HG02798 (cell line): ENCODE results near the gene RABEP2.
"Not testable (repeated sequence)": the region's sequence is repeated elsewhere in the genome, so short reads cannot be mapped to it uniquely, and the experiment has no call there.

Source experiments
- ATAC-seq: cut with Tn5 transposase; IDR thresholded peaks from one replicate; pipeline ENCODE4 v1.9.1; 2021; ENCODE audit warnings: mild to moderate bottlenecking; ENCODE audit not compliant: unreplicated experiment, poor library complexity

RABEP2 gene

DNA sequence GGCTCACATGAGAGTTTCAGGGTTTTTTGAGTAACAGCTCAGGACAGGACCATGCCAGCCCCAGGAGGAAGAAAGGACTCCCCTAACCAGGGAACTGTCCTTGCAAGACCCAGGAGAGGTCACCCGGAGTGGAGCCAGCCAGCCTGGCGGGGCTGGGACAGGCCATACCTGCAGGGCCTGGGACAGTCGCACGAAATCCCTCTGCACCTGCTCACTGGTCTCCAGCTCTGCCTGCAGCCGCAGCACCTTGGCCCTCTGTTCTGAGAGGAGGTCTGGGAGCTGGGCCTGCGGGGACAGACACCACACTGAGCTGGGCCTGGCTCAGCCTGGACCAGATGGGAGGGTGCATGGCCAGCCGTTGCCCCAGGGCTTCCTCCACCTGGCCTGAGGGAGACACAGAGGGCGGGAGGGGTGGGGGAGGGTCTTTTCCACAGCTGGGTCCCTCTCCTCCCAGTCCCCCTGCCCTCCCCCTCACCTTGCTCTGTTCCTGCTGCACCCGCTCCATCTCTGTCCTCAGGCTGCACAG is 19.7 kb downstream of the RABEP2 start:
- no peak for ATAC-seq

DNA sequence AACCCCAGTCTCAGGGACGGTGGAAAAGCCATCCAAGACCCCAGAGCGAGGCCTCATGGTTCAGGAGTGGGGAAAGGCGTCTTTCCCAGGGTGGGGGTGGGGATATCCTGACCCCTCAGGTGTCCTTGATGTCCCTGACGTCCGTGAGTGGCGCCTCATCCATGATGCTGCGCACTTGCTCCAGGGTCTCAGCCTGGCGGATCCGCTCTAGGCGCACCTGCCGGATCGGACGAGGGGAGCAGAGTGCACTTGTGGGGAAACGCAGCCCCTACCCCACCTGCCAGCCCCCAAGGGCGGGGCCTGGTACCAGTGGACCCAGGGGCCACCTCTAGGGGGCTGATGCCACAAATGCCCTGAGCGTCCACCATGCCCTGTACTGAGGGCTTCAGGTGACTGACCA is 20.2 kb downstream of the RABEP2 start:
- no peak for ATAC-seq

DNA sequence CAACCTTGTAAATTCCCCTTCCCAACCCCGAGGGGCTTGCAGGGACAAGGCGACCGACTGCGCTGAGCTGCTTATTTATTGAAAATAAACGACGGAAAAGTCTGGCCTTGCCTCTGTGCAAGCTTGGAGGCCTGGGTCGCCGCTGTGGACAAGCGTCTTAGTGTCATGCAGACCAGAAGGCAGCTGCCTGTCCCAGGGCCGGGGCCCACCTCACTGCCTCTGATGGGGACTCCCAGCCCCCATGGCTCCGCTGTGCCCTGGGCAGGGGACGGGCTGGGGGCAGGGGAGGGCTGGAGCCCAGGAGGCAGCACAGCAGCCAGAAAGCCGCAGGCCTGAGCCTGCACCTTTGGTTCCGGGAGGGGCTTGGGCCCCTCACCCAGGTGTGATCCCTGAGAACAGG is 20.7 kb downstream of the RABEP2 start:
- ATAC-seq = no peak

DNA sequence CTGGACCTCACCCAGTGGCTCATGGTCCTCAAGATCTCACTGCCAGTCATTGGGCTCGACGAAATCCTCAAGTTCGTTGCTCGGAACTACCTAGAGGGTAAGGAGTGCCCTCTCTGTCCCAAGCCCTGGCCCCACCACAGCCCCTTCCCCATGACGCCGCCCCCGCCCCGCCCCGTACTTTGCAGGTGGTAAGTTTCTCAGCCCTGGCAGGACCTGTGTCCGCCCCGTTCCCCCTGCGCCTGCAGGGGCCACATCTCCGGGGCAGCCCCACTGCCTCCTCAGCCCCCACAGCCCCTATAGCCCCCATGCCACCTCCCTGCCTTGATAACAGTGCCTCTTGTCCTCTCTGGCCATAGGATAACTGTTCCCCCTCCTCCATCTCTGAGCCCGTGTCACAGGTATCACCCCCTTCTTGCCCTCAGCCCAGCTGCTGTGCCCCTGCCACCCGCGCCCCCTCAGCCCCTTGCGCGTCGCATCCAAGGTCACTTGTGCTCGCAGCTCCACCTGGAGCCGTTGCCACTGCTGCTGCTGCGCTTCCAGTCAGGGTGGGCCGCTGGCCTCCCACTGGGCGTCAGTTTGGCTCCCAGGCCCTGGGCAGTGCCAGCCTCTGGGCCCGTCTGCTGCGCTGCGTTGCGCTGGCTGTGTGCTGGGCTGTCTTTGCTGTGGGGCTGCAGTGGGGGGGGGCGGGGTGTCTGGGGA is 21.5 kb downstream of the RABEP2 start:
- no peak for ATAC-seq

DNA sequence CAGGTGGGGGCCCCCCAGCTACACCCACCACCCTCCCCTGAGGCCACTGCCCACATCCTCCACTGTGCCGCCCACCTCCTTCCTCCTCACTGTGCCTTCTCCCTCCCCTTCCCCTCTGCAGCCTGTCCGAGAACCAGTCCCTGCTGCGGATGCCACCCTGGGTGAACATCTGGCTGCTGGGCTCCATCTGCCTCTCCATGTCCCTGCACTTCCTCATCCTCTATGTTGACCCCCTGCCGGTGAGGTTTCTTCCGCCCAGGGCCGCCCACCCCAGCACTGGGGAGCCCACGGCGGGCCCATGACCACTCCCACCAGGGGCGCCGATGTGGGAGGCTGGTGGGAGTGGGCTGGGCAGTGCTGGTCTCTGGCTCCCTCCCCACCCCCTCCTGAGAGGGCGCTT is 22.1 kb downstream of the RABEP2 start:
- no peak for ATAC-seq

DNA sequence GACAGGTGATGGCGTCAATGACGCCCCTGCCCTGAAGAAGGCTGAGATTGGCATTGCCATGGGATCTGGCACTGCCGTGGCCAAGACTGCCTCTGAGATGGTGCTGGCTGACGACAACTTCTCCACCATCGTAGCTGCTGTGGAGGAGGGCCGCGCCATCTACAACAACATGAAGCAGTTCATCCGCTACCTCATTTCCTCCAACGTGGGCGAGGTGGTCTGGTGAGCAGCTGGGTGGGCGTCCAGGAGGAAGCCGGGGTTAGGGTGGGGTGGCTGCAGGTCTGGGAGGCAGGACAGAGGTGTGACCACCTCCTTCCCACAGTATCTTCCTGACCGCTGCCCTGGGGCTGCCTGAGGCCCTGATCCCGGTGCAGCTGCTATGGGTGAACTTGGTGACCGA is 23.2 kb downstream of the RABEP2 start:
- ATAC-seq = no peak

DNA sequence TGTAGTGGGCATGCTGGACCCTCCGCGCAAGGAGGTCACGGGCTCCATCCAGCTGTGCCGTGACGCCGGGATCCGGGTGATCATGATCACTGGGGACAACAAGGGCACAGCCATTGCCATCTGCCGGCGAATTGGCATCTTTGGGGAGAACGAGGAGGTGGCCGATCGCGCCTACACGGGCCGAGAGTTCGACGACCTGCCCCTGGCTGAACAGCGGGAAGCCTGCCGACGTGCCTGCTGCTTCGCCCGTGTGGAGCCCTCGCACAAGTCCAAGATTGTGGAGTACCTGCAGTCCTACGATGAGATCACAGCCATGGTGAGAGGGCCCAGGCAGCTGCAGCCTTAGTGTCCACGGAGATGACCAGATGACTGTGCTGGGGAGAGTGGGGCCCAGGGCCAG is 24.4 kb downstream of the RABEP2 start:
- no peak for ATAC-seq

DNA sequence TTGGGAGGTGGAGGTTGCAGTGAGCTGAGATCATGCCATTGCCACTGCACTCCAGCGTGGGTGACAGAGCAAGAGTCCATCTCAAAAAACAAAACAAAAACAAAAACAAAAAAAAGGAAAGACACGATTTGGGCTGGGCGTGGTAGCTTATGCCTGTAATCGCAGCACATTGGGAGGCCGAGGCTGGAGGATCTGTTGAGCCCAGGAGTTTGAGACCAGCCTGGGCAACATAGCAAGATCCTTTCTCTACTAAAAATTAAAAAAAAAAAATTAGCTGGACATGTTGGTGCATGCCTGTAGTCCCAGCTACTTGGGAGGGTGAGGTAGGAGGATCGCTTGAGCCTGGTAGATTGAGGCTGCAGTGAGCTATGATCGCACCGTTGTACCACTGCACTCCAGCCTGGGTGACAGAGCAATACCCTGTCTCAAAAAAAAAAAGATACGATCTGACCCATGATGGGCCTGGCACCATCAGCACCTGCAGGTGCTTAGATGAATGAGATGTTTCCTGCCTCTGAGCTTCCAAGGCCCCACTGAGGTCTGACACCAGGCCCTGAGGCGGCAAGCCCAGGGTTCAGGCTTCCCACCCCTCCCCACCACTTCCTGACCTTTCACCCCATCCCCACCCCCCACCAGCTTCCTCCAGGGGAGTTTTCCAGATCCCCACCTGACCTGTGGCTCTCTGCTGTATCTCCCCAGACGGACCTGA is 25.0 kb downstream of the RABEP2 start:
- ATAC-seq = no peak

DNA sequence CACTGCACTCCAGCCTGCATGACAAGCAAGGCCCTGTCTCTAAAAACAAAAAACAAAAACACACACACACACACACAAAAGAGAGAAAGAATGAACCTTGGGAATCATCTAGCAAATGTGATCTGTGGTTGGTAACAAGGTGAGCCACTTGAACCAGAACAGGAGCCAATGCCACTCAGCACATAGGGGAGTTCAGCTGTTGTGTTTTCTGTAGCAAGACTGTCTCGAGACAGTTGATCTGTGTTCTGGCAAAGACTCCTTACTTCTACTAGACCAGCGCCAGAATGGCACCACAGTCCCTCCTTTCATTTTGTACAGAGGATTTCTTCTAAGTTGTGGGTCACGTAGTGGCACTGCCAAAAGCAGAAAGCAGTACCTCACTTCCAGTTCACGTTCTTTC is 26.1 kb downstream of the RABEP2 start:
- ATAC-seq = no peak

DNA sequence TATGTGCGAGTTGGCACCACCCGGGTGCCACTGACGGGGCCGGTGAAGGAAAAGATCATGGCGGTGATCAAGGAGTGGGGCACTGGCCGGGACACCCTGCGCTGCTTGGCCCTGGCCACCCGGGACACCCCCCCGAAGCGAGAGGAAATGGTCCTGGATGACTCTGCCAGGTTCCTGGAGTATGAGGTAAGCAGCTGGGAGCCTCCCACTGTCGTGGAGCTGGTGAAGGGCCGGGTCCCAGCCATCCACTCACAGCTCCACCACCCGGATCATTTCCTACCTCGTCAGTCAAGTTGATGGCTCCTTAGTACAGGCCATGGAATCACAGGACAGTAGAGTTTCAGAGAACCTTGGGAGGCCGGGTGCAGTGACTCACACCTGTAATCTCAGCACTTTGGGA is 26.8 kb downstream of the RABEP2 start:
- ATAC-seq = no peak

DNA sequence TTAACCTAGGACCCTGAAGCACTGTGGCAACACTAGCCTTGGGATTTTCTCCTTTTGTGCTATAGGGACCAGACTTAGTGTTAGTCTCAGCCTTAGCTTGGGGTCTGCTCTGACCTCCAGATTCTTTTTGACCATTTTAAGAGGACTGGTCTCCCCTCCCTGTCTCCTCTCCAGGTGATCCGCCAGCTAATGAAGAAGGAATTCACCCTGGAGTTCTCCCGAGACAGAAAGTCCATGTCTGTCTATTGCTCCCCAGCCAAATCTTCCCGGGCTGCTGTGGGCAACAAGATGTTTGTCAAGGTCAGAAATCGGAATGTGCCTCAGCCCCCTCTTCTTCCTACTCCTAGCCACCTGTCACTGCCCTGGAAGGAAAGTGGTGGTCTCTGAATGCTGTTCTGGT is 27.2 kb downstream of the RABEP2 start:
- ATAC-seq = no peak

DNA sequence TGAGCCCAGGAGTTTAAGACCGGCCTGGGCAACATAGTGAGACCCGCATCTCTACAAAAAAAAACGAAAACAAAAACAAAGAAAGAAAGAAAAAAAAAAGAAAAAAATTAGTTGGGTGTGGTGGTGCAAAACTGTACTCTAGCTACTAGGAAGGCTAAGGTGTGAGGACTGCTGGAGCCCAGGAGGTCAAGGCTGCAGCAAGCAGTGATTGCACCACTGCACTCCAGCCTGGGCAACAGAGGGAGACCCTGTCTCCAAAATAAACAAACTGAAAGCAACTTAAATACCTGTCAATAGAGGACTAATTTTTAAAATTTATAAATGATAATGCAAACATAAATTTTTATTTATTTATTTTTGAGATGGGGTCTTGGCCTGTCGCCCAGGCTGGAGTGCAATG is 29.4 kb downstream of the RABEP2 start:
- no peak for ATAC-seq

DNA sequence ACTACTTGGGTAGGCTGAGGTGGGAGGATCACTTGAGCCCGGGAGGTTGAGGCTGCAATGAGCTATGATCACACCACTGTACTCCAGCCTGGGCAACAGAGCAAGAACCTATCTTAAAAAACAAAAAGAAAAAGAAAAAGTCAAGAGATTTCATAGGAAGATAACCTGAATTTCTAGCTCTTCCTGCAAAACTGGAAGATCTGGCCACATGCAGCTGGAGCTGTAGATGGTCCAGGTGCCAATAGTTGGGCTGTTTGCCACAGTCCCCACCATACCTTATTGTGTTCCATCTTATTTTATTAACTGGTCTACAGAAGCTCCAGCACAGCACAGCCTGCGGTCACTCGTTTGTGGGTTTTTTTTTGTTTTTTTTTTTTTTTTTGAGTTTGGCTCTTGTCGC is 31.7 kb downstream of the RABEP2 start:
- no peak for ATAC-seq

DNA sequence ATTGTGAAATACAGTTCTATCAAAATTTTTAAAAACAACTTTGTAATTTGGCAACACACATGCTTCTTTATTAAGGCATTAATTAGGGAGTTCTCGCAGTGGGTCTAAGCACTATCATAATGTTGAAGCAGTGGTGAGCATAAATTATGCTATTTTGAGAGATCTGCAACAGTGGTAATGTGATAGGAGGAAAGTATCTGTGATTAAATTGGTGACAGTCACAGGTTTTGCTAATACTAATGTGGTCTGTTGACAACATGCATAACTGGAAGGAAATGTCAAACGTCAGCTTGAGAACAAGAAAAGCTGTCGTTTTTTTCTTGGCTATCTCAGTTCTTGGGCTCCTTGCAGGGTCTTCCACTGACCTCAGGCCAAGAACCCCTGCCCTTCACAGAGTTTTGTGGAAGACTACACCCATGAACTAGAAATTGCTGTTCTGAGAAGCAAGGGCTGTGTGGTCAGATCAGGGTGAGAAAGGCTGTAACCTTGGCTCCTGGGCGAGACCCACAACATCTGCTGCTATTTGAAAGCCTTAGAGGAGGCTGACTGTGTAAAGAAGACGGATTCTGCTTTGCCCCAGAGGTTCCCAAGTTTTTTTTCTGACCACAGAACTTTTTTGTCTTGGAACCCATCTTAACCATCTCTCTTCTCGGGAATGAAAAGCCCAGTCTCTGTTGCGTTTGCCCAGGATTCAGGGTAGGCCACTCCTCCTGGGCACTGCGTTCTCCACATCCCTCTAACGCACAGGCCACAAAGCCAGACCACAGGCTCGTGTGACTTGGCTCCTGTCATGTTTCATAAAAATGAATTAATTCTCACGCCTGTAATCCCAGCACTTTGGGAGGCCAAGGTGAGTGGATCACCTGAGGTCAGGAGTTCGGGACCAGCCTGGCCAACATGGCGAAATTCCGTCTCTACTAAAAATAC is 32.8 kb downstream of the RABEP2 start:
- no peak for ATAC-seq

DNA sequence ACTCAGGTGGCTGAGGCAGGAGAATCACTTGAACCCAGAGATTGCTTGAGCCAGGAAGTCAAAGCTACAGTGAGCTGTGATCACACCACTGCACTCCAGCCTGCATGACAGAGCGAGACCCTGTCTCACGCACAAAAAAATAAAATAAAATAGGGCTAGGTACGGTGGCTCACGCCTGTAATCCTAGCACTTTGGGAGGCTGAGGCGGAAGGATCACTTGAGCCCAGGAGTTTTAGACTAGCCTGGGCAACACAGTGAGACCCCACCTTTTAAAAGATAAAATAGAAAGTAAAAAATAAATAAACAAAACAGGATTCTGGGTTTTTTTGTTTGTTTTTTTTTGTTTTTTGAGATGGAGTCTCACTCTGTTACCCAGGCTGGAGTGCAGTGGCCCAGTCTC is 34.7 kb downstream of the RABEP2 start:
- ATAC-seq = not testable (repeated sequence)

DNA sequence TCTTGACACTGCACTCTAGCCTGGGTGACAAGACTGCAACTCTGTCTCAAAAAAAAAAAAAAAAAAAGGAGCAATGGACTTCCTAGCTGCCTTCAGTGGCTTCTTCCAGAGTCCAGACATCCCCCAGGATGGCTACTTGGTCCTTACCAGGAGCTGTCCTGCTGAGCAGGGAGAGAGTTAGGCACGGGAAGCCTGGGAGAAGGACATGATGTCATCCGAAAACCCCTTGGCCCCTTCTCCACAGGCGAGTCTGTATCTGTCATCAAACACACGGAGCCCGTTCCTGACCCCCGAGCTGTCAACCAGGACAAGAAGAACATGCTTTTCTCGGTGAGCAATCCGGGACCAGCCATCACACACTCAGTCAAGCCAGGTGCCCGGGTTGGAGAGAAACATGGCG is 38.1 kb downstream of the RABEP2 start:
- no peak for ATAC-seq

DNA sequence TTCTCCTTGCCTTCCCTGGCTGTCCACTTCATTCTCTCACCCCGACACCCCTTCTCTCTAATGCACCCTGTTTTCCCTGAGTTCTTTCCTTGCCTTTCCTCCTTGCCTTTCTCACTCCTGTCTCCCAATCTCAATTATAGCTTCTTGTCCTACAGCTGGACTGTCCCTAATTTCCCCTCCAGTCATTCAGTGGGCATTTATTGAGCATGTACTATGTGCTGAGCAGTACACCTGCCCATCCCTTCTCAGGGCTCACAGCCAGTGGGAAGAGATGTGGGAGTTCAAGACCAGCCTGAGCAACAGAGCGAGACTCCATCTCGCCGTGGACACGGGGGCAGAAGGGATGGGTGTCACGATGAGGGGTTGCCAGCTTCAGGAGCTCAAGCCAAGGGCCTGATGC is 41.0 kb downstream of the RABEP2 start:
- no peak for ATAC-seq

DNA sequence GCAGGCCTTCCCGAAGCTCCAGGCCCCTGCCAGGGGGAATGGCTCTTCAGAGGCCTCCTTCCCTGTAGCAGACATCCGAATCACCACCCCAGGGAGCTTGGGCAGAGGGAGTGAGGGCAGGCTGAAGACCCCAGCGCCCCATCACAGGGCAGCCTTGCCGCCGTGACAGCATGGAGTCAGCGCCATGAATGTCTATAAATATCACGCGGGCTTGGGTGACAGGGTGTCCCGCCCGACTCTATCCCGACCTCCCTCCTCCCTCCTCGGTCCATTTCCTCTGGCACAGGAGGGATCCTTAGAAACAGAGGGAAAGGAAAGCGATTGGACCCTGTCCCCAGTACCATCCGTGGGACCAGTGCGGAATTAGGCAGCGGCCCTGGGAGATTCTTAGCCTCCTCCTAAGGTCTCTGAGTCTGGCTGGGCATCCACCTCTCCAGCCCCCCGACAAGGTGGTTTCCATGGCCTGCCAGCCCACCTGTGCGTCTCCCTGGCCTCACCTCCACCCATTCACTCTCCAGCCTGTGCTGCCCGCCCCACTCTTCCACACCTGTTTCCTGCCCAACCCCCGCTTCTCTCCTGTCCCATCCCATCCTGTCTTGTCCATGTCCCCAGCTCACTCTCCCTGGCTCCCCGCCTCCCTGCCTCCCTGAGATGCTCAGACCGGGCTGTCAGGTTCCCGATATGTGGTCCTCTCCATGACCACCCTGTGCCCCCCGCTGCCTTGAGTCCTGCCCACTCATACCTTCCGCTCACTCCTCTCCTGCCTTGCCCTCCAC is 41.6 kb downstream of the RABEP2 start:
- no peak for ATAC-seq

DNA sequence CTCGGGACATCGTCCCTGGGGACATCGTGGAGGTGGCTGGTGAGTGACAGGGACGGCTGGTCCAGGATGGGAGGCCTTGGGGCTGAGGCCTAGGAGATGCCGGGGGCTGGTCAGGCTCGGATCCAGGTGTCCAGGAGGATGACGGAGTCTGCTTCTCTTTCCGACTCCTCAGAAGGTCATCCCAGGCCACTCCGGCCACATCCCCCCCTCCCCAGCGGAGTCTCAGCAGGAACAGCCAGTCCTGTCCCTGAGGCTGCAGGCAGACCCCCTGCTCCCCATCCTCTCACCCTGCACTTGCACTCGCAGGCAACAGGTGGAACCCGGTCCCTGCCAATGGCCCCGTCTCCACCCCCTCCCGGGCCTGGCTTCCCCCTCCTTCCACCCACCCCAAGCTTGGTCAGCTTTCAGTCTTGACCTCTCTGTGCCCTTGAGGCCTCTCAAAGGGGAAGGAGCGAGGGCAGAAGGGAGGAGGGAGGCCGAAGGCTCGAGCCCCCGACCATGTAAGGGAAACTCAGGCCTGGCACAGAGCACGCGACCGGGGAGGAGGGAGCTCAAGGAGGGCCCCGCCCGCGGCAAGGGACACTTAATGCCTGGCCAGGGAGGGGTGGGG is 42.4 kb downstream of the RABEP2 start:
- no peak for ATAC-seq

DNA sequence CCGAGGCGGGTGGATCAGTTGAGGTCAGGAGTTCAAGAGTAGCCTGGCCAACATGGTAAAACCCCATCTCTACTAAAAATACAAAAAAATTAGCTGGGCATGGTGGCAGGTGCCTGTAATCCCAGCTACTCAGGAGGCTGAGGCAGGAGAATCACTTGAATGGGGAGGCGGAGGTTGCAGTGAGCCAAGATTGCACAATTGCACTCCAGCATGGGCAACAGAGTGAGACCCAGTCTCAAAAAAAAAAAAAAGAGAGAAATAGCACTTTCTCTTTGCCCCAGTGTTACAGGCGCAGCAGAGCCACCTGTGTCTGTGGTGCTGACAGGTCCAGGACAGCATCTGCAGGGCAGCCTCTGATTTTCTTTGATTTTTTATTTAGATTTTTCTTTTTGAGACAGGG is 43.5 kb downstream of the RABEP2 start:
- ATAC-seq = not testable (repeated sequence)
